CD4-positive, alpha-beta memory T cell (primary cell): ENCODE results near the gene ANGEL1. TPM values are rescaled to one million over a fixed set of nuclear protein-coding genes. Genes with fewer than 3 reads are reported as not detected.

Source experiments
- CTCF ChIA-PET: fragments of 350-600 bp; sonication (Branson Sonifier 250); formaldehyde crosslinking; loops from one replicate; lab custom pipeline; 2021; ENCODE audit warnings: inconsistent platforms; ENCODE audit not compliant: partially characterized antibody; lab: Charles Lee
- POLR2A ChIA-PET: fragments of 350-600 bp; sonication (Branson Sonifier 250); formaldehyde crosslinking; loops from one replicate; lab custom pipeline; 2021; ENCODE audit not compliant: partially characterized antibody; lab: Charles Lee
- DNase-seq, 5 donors: peaks; one replicate each; pipeline versions ENCODE4 v3.0.0 to v3.0.0-alpha.2; 2020 to 2022; ENCODE audit warnings: mixed read lengths in 1 of 5
- H3K27ac ChIP-seq: one replicate; pipeline ENCODE4 v1.7.0; 2013; ENCODE audit warnings: low read depth, low read length
- H3K27me3 ChIP-seq: 2 replicates; pipeline ENCODE4 v1.7.0; 2013; ENCODE audit warnings: mild to moderate bottlenecking, low read length, moderate library complexity; ENCODE audit not compliant: insufficient read depth
- H3K36me3 ChIP-seq: 2 replicates; pipeline ENCODE4 v1.7.0; 2013; ENCODE audit warnings: mild to moderate bottlenecking, low read length, moderate library complexity; ENCODE audit not compliant: insufficient read depth
- H3K4me1 ChIP-seq: 2 replicates; pipeline ENCODE4 v1.7.0; 2013; ENCODE audit warnings: mild to moderate bottlenecking, low read length, moderate library complexity; ENCODE audit not compliant: insufficient read depth
- H3K4me3 ChIP-seq, 2 donors: one replicate each; pipeline ENCODE4 v1.7.0; 2013; ENCODE audit warnings: low read length in 2 of 2, mild to moderate bottlenecking in 1 of 2
- H3K9me3 ChIP-seq, 2 donors: one replicate each; pipeline ENCODE4 v1.7.0; 2013; ENCODE audit warnings: low read length in 2 of 2, control low read depth in 1 of 2; ENCODE audit not compliant: control insufficient read depth in 1 of 2
- H3K27ac Mint-ChIP-seq, 7 donors: one replicate each; pipeline ENCODE4 v1.8.0; 2020 to 2021; ENCODE audit warnings: mixed read lengths in 7 of 7, mild to moderate bottlenecking in 6 of 7, inconsistent platforms in 3 of 7, moderate library complexity in 3 of 7
- H3K27me3 Mint-ChIP-seq, 2 donors: one replicate each; pipeline ENCODE4 v1.8.0; 2020 to 2021; ENCODE audit warnings: mixed read lengths in 2 of 2
- H3K36me3 Mint-ChIP-seq, 2 donors: one replicate each; pipeline ENCODE4 v1.8.0; 2020 to 2021; ENCODE audit warnings: mixed read lengths in 2 of 2, inconsistent platforms in 1 of 2, mild to moderate bottlenecking in 1 of 2
- H3K4me1 Mint-ChIP-seq, 4 donors: one replicate each; pipeline ENCODE4 v1.8.0; 2020 to 2021; ENCODE audit warnings: mixed read lengths in 4 of 4, mild to moderate bottlenecking in 1 of 4
- H3K4me3 Mint-ChIP-seq, 8 donors: one replicate each; pipeline ENCODE4 v1.8.0; 2020 to 2021; ENCODE audit warnings: mixed read lengths in 8 of 8, mild to moderate bottlenecking in 7 of 8, moderate library complexity in 6 of 8, inconsistent platforms in 3 of 8
- H3K9me3 Mint-ChIP-seq, 8 donors: one replicate each; pipeline ENCODE4 v1.8.0; 2020 to 2021; ENCODE audit warnings: mixed read lengths in 8 of 8, mild to moderate bottlenecking in 5 of 8, inconsistent platforms in 3 of 8, moderate library complexity in 1 of 8
- intact Hi-C: fragments of 100-400 bp; cut with micrococcal nuclease; formaldehyde crosslinking; loops from one replicate; pipeline ENCODE4 v1.15.1; 2023
- polyA plus RNA-seq, 2 donors: library from polyadenylated mRNA; unstranded; fragments of 300-500 nt; fragmentation: Illumina TruSeq; gene quantifications; one replicate each; pipeline ENCODE4 v1.2.3, GENCODE V29; 2021
- total RNA-seq, 2 experiments: library from RNA; stranded (reverse); gene quantifications; one replicate each; pipeline ENCODE4 v1.2.3, GENCODE V29; 2021

ANGEL1 gene
- total and polyA plus RNA-seq, 4 experiments from 2014 or later, result 17.9 to 32.0 (median 27.0) TPM

DNA sequence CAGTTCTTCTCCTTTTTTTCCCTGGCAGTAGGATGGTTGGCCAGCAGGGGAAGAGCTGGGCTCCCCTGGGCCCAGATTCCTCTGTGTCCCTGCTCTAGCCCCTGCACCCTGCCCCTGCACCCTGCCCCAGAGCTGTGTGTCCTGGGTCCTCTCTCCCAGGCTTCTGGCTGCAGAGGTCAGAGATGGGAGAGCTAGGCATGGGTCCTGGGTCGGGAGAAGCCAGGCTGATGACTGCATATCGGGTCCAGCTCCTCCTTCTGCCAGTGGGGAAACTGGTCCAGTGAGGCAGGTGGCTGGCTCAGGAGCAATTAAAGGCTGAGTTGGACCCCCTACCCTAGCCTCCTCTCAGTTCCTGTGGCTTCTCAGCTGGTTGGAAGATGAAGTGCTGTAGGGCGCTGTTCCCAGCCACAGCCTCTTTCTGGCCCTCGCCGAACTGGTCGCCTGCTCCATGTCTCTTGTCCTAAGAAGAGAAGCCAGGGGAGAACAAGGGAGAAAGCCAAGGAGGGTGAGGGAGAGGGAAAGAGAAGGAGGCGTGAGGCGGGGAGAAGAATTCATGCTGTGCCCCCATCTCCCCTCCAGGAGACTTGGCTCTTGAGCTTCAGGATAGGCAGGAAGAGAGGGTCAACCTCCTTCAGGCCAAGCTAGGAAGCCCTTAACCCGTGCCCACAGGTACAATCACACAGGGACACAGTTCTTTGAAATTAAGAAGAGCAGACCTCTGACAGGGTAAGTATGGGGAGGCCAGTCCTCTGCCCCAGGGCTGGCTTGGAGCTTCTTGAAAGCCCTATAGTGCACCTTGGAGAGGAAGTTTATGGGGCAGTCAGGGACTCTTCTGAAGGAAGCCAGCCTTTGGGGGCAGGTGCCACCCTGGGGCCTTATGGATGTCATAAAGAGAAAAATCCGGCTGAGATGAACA is 41.9 kb downstream of the ANGEL1 start:
- Mint-ChIP-seq H3K4me3 (no peak overlapping the region), H3K9me3 (no peaks in the 10 kb centered on the region), H3K36me3 (no peaks in the 10 kb centered on the region), H3K4me1 (peaks cover 7 to 26% (median 15%) of the 10 kb centered on the region in 4 donors), H3K27ac (peak overlapping the region in 2 of 7 donors; percentile 63 to 73), H3K27me3 (no peaks in the 10 kb centered on the region)
- POLR2A ChIA-PET, result no interaction called here
- Histone ChIP-seq H3K36me3 (no peaks in the 10 kb centered on the region), H3K27me3 (no peaks in the 10 kb centered on the region), H3K27ac (no peak overlapping the region), H3K4me3 (no peak overlapping the region), H3K9me3 (no peaks in the 10 kb centered on the region), H3K4me1 (peaks cover 26% of the 10 kb centered on the region)
- no peak for DNase-seq
- intact Hi-C loops, result no loop called here
- CTCF ChIA-PET, result interaction anchor here (3.0 to 4.0 kb wide), 2 partner anchors 12 to 61 kb away, joined by 12 to 30 read pairs; no protein-coding TSS in a partner anchor

DNA sequence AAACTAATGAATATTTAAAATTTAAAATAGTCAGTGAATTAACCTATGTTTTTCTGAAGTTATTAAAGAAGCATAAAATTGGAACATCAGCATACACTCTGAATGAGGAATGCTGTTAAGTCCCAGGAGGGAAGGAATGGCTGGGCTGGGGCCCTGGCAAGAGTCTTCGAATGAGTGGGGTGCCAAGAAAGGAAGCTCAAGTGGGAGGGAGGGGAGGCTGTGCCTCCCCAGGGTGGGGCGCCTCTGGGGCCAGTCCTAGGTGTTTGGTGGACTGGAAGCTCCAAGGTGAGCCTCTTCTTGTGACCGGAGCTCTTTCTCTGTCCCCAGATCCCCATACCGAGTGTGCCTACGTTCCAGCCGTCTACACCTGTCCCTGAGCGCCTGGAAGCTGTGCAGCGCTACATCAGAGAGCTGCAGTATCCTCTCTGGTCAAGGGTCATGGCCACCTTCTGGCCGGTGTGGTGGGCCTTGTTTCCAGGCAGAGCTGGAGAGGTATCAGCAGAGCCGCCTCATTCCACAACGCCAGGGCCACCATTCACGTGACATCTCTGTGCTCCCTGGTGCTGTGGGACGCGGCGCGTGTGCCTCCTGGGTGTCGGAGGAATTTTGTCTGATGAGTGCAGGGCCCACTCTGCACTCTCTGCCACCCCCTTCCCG is 42.9 kb downstream of the ANGEL1 start:
- intact Hi-C loops, result no loop called here
- no peaks in the 10 kb centered on the region for H3K36me3 Mint-ChIP-seq
- H3K9me3 ChIP-seq, result no peaks in the 10 kb centered on the region
- H3K27ac Mint-ChIP-seq, result peak overlapping the region in 5 of 7 donors; percentile 63 to 94 (median 88)
- H3K4me1 Mint-ChIP-seq, result peaks cover 7 to 33% (median 14%) of the 10 kb centered on the region in 4 donors
- CTCF ChIA-PET, result interaction anchor here (1.4 to 4.0 kb wide), 3 partner anchors 13 to 60 kb away, joined by 6 to 30 read pairs (median 12); no protein-coding TSS in a partner anchor
- no peaks in the 10 kb centered on the region for H3K27me3 ChIP-seq
- no peak overlapping the region for H3K4me3 Mint-ChIP-seq
- POLR2A ChIA-PET, result interaction anchor here (1.2 to 1.9 kb wide), 3 partner anchors 10 to 43 kb away, joined by 4 to 9 read pairs (median 8); partner anchors contain the start of gene ANGEL1
- no peaks in the 10 kb centered on the region for H3K27me3 Mint-ChIP-seq
- no peak overlapping the region for H3K27ac ChIP-seq
- no peak for DNase-seq
- H3K9me3 Mint-ChIP-seq, result no peaks in the 10 kb centered on the region
- no peak overlapping the region for H3K4me3 ChIP-seq
- H3K4me1 ChIP-seq, result peaks cover 26% of the 10 kb centered on the region
- no peaks in the 10 kb centered on the region for H3K36me3 ChIP-seq

DNA sequence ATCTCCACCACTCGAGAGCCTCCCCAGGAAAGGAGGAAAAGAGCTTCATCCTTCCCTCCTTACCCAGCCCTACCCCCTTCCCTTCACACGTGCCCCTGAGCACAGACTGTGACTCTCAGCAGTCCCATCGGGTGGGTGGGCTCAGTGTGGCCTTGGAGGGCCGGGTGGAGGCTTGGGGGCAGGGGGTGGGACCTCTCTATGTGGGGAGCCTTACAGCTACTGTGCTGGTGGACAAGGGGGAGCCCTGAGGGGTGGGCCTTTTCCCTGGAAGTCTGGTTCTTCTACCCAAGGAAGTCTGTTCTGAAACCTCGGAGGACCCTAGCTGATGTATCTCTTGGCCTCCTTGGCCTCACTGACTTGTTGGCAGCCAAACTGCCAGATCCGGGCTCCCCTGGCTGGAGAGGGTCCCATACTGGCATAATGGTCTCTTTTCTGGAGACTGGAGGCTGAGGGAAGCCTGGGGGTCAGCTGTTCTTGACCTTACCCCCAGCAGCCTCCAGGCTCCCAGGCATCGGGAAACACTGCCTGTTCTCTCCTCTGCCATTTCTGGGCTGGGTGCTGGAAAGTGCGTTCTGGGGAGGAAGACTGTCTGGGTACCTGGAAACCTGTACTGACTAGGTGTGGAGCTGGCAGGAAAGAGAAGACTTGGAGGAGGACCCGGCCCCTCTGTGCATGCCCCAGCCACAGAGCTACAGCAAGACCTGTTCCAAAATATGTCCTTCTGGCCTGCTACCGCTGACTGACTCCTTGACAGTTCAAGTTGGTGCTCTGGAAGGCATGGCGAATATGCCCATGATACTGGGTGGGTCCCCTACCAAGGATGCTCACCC is 43.8 kb downstream of the ANGEL1 start:
- ChIA-PET CTCF (interaction anchor here (0.6 to 4.0 kb wide), 6 partner anchors 14 to 355 kb away, joined by 3 to 30 read pairs (median 9); no protein-coding TSS in a partner anchor), POLR2A (interaction anchor here (0.7 to 1.9 kb wide), 8 partner anchors 8 to 355 kb away, joined by 3 to 9 read pairs (median 4); partner anchors contain the start of gene ANGEL1)
- peak overlapping the region in 5 of 8 donors; percentile 57 to 69 (median 60) for H3K4me3 Mint-ChIP-seq
- Histone ChIP-seq H3K27me3 (no peaks in the 10 kb centered on the region), H3K4me3 (peak overlapping the region in 1 of 2 donors; percentile 2), H3K4me1 (peaks cover 29% of the 10 kb centered on the region), H3K27ac (peak overlapping the region; percentile 75), H3K36me3 (no peaks in the 10 kb centered on the region), H3K9me3 (no peaks in the 10 kb centered on the region)
- peak overlapping the region; percentile 41 to 94 (median 94) for H3K27ac Mint-ChIP-seq
- H3K9me3 Mint-ChIP-seq, result no peaks in the 10 kb centered on the region
- no peaks in the 10 kb centered on the region for H3K36me3 Mint-ChIP-seq
- no peaks in the 10 kb centered on the region for H3K27me3 Mint-ChIP-seq
- no peak for DNase-seq
- intact Hi-C loops, result no loop called here
- peaks cover 9 to 40% (median 14%) of the 10 kb centered on the region in 4 donors for H3K4me1 Mint-ChIP-seq

DNA sequence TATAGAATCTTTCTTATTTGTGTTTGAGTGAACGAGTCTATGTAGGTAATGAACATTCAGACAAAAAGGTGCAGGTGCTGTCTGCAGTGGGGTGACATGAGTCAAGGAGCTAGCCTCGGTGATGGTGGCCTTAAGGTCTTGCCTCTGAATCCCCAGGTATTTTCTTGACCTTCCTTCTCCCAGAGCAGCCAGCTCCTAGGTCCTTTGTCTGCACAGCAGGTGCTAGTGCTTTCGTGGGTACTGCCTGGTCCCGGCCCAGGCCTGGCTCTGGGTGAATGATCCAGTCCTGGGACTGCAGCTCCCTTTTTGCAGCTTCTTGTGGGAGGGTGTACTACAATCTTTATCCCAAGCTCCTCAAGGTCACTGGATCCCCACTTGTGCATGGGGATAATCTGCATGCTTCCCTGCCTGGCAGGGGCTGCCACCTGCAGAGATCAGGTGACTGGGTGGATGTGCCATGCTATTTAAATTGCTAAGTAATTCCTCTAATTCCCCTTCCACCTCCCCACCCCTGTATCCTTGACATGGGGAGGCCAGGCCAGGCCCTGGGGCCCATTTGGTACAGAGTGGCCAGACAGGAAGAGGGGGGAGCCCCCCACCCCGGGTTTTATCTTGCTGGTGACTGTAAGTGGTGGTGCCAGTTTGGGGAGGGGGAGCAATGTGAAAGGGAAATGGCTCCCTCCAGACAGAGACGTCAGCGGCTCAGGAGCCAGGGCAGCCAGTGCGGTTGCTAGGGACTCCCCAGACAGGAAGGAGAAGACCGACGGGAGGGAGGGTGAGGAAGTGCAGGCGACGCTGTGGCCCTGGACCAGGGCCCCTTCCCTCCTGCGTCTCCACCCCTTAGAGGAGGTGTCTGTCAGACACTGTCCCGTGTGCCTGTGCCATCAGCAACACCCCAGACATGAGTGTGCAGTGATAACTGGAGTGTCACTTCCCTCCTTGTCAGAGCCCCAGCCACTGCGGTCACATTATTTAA is 44.7 kb downstream of the ANGEL1 start:
- DNase-seq, result peak; percentile 16 to 96 (median 81)
- Histone ChIP-seq H3K36me3 (no peaks in the 10 kb centered on the region), H3K27me3 (no peaks in the 10 kb centered on the region), H3K4me3 (peak overlapping the region in 1 of 2 donors; percentile 2), H3K4me1 (peaks cover 33% of the 10 kb centered on the region), H3K27ac (peak overlapping the region; percentile 75), H3K9me3 (no peaks in the 10 kb centered on the region)
- Mint-ChIP-seq H3K36me3 (no peaks in the 10 kb centered on the region), H3K4me3 (peak overlapping the region in 6 of 8 donors; percentile 16 to 69 (median 60)), H3K27me3 (peaks cover 0 to 1% of the 10 kb centered on the region in 2 donors), H3K27ac (peak overlapping the region; percentile 74 to 94 (median 94)), H3K9me3 (no peaks in the 10 kb centered on the region), H3K4me1 (peaks cover 11 to 49% (median 17%) of the 10 kb centered on the region in 4 donors)
- ChIA-PET CTCF (interaction anchor here (0.6 to 3.7 kb wide), 6 partner anchors 9 to 356 kb away, joined by 3 to 22 read pairs (median 4); no protein-coding TSS in a partner anchor), POLR2A (interaction anchor here (0.7 to 1.9 kb wide), 7 partner anchors 8 to 356 kb away, joined by 3 to 9 read pairs (median 4); partner anchors contain the start of gene ANGEL1)
- intact Hi-C loops, result no loop called here

DNA sequence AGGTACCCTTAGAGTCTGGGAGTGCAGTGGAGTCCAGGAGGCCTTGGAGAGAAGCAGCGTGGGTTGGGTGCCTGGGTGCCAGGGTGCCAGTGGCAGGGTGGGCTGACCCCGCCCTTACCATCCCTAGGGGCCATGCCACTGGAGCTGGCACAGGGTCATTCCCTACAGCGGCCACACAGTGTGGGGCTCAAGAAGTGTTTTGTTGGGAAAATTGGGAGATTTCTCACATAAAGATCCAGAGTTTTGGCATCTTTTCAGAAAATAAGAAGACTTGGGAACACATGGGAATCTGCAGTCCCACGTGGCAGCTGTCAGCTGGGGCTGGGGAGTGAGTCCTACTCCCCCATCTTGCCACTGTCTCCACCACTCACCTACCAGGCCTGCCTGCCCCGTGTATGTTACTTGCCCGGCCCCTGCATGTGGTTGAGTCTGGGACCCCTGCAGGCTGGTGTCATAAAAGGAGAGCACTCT is 47.2 kb downstream of the ANGEL1 start:
- Mint-ChIP-seq H3K4me3 (peak overlapping the region in 1 of 8 donors; percentile 54), H3K27ac (peak overlapping the region in 6 of 7 donors; percentile 38 to 94 (median 74)), H3K36me3 (no peaks in the 10 kb centered on the region), H3K27me3 (peaks cover 0 to 6% of the 10 kb centered on the region in 2 donors), H3K4me1 (peaks cover 16 to 64% (median 27%) of the 10 kb centered on the region in 4 donors), H3K9me3 (no peaks in the 10 kb centered on the region)
- ChIA-PET CTCF (interaction anchor here (1.5 to 3.7 kb wide), 3 partner anchors 9 to 46 kb away, joined by 3 to 22 read pairs (median 4); no protein-coding TSS in a partner anchor), POLR2A (interaction anchor here (1.3 kb wide), 2 partner anchors 18 to 196 kb away, joined by 4 read pairs; no protein-coding TSS in a partner anchor)
- H3K4me1 ChIP-seq, result peaks cover 49% of the 10 kb centered on the region
- no peak for DNase-seq
- no peaks in the 10 kb centered on the region for H3K36me3 ChIP-seq
- H3K9me3 ChIP-seq, result no peaks in the 10 kb centered on the region
- H3K27ac ChIP-seq, result no peak overlapping the region
- intact Hi-C loops, result no loop called here
- H3K4me3 ChIP-seq, result no peak overlapping the region
- no peaks in the 10 kb centered on the region for H3K27me3 ChIP-seq
